Neuron (in vitro differentiated cells): Measurements from ENCODE around the gene LYST.
"Not testable (repeated sequence)": the region's sequence is repeated elsewhere in the genome, so short reads cannot be mapped to it uniquely, and the experiment has no call there.

Experiments
- H2AFZ ChIP-seq: one replicate; pipeline ENCODE4 v1.6.1; 2013; ENCODE audit warnings: low read depth, mild to moderate bottlenecking, inconsistent platforms, low read length, moderate library complexity
- H3K27me3 ChIP-seq: one replicate; pipeline ENCODE4 v1.6.1; 2013; ENCODE audit warnings: low read length; ENCODE audit not compliant: insufficient read depth
- H3K36me3 ChIP-seq: one replicate; pipeline ENCODE4 v1.6.1; 2013; ENCODE audit warnings: low read length; ENCODE audit not compliant: insufficient read depth
- H3K4me1 ChIP-seq: one replicate; pipeline ENCODE4 v1.6.1; 2013; ENCODE audit warnings: low read length; ENCODE audit not compliant: insufficient read depth
- H3K4me3 ChIP-seq: 2 replicates; pipeline ENCODE4 v1.5.1; 2013; ENCODE audit warnings: mild to moderate bottlenecking, low read length, moderate library complexity
- H3K9me3 ChIP-seq: one replicate; pipeline ENCODE4 v1.6.1; 2013; ENCODE audit warnings: low read length

Gene LYST

DNA sequence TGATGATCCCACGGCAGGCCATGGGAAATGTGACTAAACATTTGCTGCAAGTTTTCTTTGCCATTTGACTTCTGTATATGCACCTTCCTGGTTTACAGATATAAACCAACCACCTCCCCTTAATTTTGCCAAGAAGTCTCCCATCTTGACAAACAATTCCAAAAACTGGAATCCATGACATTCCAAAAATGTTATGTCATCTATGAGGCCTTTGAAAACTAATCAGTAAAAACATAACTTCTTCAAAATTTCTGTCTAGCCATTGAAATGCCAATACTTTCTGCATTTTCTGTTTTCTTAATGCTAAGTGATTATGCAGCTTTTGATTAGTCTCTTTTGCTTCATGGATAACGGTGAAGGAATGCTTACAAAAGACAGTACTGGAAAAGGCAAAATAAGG lies 84.1 kb downstream of the LYST start:
- H2AFZ ChIP-seq = no peak overlapping the region
- no peak overlapping the region for H3K4me3 ChIP-seq
- H3K4me1 ChIP-seq = no peaks in the 10 kb centered on the region
- H3K27me3 ChIP-seq = no peaks in the 10 kb centered on the region
- no peaks in the 10 kb centered on the region for H3K9me3 ChIP-seq
- peaks cover 2% of the 10 kb centered on the region for H3K36me3 ChIP-seq

DNA sequence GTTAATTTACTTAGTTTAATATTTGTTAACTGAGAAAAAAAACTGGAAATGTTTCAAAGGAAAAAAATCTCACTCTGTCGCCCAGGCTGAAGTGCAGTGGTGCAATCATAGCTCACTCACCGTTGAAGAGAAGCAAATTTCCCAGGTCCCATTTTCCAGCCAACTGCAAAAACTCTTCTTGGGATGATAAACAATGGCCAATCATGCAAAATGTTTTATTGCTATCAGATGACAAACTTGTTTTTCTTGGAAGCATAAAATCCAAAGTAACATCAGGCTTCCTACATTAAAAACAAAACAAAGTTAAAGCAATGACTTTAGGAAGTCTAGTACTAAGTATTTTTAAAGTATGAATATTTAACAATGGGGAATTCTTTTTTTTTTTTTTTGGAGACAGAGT lies 84.9 kb downstream of the LYST start:
- H2AFZ ChIP-seq = no peak overlapping the region
- no peaks in the 10 kb centered on the region for H3K4me1 ChIP-seq
- no peak overlapping the region for H3K4me3 ChIP-seq
- no peaks in the 10 kb centered on the region for H3K9me3 ChIP-seq
- no peaks in the 10 kb centered on the region for H3K27me3 ChIP-seq
- H3K36me3 ChIP-seq = peaks cover 2% of the 10 kb centered on the region

DNA sequence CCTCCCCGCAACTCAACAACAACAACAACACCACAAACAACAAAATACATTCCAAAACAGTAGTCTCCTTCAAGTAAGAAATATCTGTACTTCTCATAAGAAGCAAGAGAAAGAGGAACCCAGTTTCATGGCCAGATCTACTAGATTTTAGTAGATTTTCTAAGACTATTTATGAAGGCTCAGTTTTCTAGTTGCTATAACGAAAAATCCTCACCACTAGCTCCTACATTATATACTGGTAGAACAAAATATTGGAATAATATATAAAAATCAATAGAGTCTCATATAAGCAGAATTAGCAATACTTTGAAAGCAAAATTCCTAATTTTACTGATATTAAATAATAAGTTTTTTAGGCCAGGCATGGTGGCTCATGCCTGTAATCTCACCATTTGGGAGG lies 86.9 kb downstream of the LYST start:
- no peak overlapping the region for H3K4me3 ChIP-seq
- H3K27me3 ChIP-seq = no peaks in the 10 kb centered on the region
- H3K36me3 ChIP-seq = peaks cover 2% of the 10 kb centered on the region
- no peak overlapping the region for H2AFZ ChIP-seq
- H3K4me1 ChIP-seq = no peaks in the 10 kb centered on the region
- no peaks in the 10 kb centered on the region for H3K9me3 ChIP-seq

DNA sequence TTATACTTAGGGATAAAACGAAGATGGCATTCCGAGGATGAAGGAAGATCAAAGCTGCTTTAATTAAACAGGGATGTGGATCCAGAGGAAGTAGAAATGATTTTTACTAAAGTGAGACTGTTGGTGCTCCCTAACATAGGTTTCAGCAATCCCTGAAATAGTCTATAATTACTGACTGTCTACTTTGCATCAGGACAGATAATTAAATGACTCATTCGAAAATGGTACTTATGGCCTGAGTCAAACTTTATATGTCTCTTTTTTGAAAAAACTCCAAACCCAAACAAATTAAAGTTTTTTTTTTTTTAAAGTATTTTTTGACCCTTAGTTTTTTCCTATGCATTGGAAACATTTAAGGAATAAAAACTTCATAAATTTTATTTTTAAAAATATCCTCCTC lies 90.3 kb downstream of the LYST start:
- H3K36me3 ChIP-seq = no peaks in the 10 kb centered on the region
- no peaks in the 10 kb centered on the region for H3K27me3 ChIP-seq
- no peak overlapping the region for H2AFZ ChIP-seq
- no peaks in the 10 kb centered on the region for H3K9me3 ChIP-seq
- no peak overlapping the region for H3K4me3 ChIP-seq
- no peaks in the 10 kb centered on the region for H3K4me1 ChIP-seq

DNA sequence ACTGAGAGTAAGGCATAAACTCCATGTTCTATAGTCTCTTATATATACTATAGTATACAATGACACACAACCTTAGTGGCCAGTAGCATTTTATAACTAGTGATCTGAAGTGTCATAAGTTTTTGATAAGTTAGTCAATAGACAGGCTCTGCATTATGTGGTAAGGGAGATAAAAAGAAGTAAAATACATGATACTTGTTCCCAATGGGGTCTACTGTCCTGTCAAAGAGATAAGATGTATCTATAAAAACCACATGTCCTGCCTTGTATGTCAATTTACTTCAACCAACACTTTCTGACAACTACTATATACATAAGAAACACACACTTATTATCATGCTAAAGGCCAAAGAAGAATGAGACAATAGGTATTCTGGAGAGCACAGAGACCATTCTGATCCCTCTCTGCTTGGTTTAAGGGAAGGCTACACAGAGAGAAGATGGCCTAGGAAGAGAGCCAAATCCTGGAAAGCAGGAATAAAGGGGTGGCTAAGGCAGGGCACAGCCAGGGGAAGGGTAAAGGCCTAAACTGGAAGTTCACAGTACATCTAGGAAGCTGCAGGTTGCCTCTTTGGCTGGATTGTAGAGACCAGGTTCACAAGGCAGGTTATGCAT lies 91.4 kb downstream of the LYST start:
- H3K4me3 ChIP-seq = no peak overlapping the region
- no peaks in the 10 kb centered on the region for H3K36me3 ChIP-seq
- H3K9me3 ChIP-seq = no peaks in the 10 kb centered on the region
- H3K4me1 ChIP-seq = no peaks in the 10 kb centered on the region
- no peak overlapping the region for H2AFZ ChIP-seq
- no peaks in the 10 kb centered on the region for H3K27me3 ChIP-seq

DNA sequence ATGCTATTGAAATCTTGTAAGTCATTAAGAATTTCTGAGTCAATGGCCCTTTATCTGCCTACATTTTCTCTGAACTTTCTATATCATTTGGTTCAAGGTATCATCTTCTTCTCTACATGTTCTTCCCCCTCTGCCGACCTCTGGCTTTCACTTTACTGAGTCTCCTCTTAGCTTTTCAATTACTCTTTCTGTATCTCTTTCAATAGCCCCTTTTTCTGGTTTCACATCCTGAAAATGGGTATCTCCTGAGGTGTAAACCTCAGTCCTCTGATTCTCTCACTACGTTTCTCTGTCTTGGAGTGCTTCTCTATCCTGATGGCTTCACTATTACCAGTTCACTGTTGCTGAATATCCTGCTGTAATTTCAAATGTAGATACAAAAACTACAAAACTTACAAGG lies 98.9 kb downstream of the LYST start:
- no peaks in the 10 kb centered on the region for H3K9me3 ChIP-seq
- H3K27me3 ChIP-seq = no peaks in the 10 kb centered on the region
- H2AFZ ChIP-seq = no peak overlapping the region
- H3K36me3 ChIP-seq = no peaks in the 10 kb centered on the region
- no peaks in the 10 kb centered on the region for H3K4me1 ChIP-seq
- H3K4me3 ChIP-seq = no peak overlapping the region

DNA sequence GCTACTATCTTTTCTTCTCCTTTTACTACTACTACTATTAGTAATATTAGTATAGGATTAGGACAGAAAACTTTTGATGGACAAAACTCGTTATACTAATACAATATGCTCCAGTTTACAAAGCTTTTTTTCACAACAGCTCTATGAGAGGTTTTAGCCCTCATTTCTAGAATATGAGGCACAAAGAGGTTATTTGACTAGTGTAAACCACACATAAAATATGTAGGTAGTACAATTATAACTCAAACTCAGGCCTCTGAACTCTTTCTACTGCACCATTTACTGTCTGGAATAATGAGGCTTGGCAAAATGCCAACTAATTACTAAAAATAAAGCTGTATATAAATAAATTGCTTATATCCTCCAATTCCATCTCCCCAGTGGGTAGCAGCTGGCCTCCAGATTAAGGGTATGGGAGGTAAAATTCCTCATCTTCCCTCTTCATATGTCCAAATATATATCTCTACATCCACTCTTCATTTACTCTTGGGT lies 99.9 kb downstream of the LYST start:
- Histone ChIP-seq H3K36me3 (no peaks in the 10 kb centered on the region), H3K27me3 (no peaks in the 10 kb centered on the region), H3K9me3 (no peaks in the 10 kb centered on the region), H2AFZ (no peak overlapping the region), H3K4me3 (no peak overlapping the region), H3K4me1 (no peaks in the 10 kb centered on the region)

GRCh38 chr1:235763962-235764361 lies 102.7 kb downstream of the LYST start:
- no peaks in the 10 kb centered on the region for H3K27me3 ChIP-seq
- no peaks in the 10 kb centered on the region for H3K4me1 ChIP-seq
- H3K36me3 ChIP-seq = peaks cover 5% of the 10 kb centered on the region
- H3K9me3 ChIP-seq = no peaks in the 10 kb centered on the region
- no peak overlapping the region for H2AFZ ChIP-seq
- H3K4me3 ChIP-seq = no peak overlapping the region

DNA sequence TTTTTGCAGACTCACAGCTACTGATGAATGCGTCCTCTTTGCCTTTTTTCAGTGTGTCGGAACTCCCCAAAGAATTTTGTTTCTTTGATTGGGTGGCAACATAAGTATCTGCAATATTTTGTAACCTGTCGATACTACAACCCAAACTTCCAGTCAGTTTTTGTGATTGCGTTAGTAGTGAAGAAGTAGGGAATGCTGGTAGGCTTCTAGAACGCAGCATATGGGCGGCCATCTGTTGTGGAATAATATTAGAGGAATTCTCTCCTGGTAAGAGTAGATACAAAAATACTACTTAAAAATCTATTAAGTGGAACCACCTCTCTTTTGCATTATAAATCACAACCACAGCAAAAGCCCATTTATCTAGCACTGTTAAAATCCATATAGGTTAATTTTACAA lies 107.4 kb downstream of the LYST start:
- Histone ChIP-seq H3K36me3 (peaks cover 7% of the 10 kb centered on the region), H2AFZ (no peak overlapping the region), H3K4me1 (no peaks in the 10 kb centered on the region), H3K4me3 (no peak overlapping the region), H3K9me3 (no peaks in the 10 kb centered on the region), H3K27me3 (no peaks in the 10 kb centered on the region)

- Histone ChIP-seq H3K4me3 (no peak overlapping the region), H3K9me3 (no peaks in the 10 kb centered on the region), H3K27me3 (no peaks in the 10 kb centered on the region), H3K36me3 (peaks cover 7% of the 10 kb centered on the region), H2AFZ (no peak overlapping the region), H3K4me1 (no peaks in the 10 kb centered on the region)
Observed at GRCh38 chr1:235758931-235759330, 107.8 kb downstream of the LYST start.

DNA sequence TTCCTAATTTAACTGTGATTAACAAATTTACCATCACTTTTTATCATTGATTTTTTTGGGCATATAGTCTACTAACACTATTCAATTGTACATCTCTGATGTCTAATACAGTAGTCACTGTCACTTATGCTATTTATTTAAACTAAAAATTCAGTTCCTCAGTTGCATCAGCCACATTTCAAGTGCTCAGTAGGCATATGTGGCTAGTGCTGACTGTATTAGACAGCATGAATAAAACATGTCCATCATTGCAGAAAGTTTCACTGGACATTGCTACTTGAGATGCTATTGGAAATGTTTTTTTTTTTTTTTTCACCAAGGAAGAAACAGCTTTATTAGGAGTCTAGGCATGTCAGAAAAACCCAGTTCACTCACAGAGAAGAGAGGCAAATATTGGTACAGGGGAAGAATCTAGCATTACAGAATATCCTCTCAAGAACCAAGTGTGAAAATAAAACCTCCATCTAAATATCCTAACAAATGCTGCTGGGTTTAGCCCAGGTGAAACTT lies 109.1 kb downstream of the LYST start:
- Histone ChIP-seq H3K4me1 (no peaks in the 10 kb centered on the region), H3K9me3 (no peaks in the 10 kb centered on the region), H2AFZ (no peak overlapping the region), H3K4me3 (no peak overlapping the region), H3K27me3 (no peaks in the 10 kb centered on the region), H3K36me3 (peaks cover 7% of the 10 kb centered on the region)

DNA sequence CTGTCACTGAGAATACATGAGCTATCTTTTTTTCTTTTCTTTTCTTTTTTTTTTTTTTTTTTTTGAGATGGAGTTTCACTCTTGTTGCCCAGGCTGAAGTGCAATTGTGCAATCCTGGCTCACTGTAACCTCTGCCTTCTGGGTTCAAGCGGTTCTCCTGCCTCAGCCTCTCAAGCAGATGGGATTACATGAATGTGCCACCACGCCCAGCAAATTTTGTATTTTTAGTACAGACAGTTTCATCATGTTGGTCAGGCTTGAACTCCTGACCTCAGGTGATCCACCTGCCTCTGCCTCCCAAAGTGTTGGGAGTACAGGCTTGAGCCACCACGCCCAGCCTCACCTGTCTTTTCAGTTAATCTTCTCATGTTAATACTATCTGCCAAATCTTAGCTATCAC lies 112.5 kb downstream of the LYST start:
- H2AFZ ChIP-seq, H3K27me3 ChIP-seq, H3K36me3 ChIP-seq, H3K4me1 ChIP-seq, H3K9me3 ChIP-seq, H3K4me3 ChIP-seq: not testable (repeated sequence)

- Histone ChIP-seq H3K4me3 (no peak overlapping the region), H3K4me1 (no peaks in the 10 kb centered on the region), H3K36me3 (peaks cover 8% of the 10 kb centered on the region), H3K9me3 (no peaks in the 10 kb centered on the region), H3K27me3 (no peaks in the 10 kb centered on the region), H2AFZ (no peak overlapping the region)
Observed at GRCh38 chr1:235749755-235750300, 116.9 kb downstream of the LYST start.

- H3K36me3 ChIP-seq = peaks cover 8% of the 10 kb centered on the region
- H3K9me3 ChIP-seq = no peaks in the 10 kb centered on the region
- no peaks in the 10 kb centered on the region for H3K27me3 ChIP-seq
- H3K4me1 ChIP-seq = no peaks in the 10 kb centered on the region
- no peak overlapping the region for H3K4me3 ChIP-seq
- H2AFZ ChIP-seq = no peak overlapping the region
Observed at GRCh38 chr1:235748747-235749146, 118.0 kb downstream of the LYST start.
